ENCODE results near the gene FTO. TPM values are rescaled to one million over a fixed set of nuclear protein-coding genes. Genes with fewer than 3 reads are reported as not detected.

Gene FTO
- total and polyA plus RNA-seq, 2 of the 8 experiments (the other 6 are each of a cell fraction or from before 2014, with no cell fraction given), result 34.5 to 59.8 TPM

DNA sequence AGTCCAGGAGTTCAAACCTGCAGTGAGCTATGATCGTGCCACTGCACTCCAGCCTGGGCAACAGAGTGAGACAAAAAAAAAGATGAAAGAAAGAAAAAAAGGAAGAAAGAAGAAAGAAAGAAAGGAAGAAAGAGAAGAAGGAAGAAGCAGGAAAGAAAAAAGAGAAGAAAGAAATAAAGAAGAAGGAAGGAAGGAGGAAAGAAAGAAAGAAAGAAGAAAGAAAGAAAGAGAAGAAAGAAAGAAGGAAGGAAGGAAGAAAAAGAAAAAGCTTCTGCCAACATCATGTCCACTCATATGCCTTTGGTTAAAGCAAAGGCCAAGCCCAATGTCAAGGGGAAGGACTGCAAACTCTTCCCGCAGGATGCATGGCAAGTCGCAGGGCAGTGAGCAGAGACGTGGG, 439.5 kb downstream of the FTO start:
- Histone ChIP-seq H3K36me3 (ENCODE audit: control insufficient read depth in 2 of 4, insufficient read depth in 4 of 4, low read length in 3 of 4) (no peaks in the 10 kb centered on the region), H3K4me1 (replicated peaks in 1 of 4; ENCODE audit: control insufficient read depth in 3 of 4, insufficient read depth in 4 of 4, low read length in 3 of 4) (0 out of 7 replicates have a peak, but pooled peaks cover 0 to 2% (median 0%) of the 10 kb centered on the region in 4 experiments), H3K9ac (replicated peaks in 1 of 4; ENCODE audit: extremely low read depth in 1 of 4, low read depth in 3 of 4, low read length in 3 of 4) (no peak overlapping the region), H2BK12ac (ENCODE audit: low read depth, low read length) (no peak overlapping the region), H2AFZ (ENCODE audit: low read length) (no peak overlapping the region), H2BK5ac (ENCODE audit: low read depth, low read length) (no peak overlapping the region), H2BK15ac (ENCODE audit: low read length) (no peak overlapping the region), H3K27ac (ENCODE audit: low read depth, low read length) (no peak overlapping the region), H4K5ac (ENCODE audit: insufficient read length, low read depth, low read length) (no peak overlapping the region), H4K91ac (replicated peaks; ENCODE audit: insufficient read length, low read length) (no peak overlapping the region), H3K23me2 (ENCODE audit: low read depth, low read length) (no peaks in the 10 kb centered on the region), H3K79me1 (ENCODE audit: low read depth, low read length) (no peaks in the 10 kb centered on the region), H4K20me1 (replicated peaks in 1 of 2; ENCODE audit: control insufficient read depth in 1 of 2, insufficient read depth in 2 of 2, low read length in 2 of 2) (no peaks in the 10 kb centered on the region), H3K4ac (replicated peaks; ENCODE audit: insufficient read length, low read depth, low read length) (no peak overlapping the region), H4K8ac (ENCODE audit: extremely low read depth, insufficient read depth, low read length) (no peak overlapping the region), H3K9me3 (ENCODE audit: insufficient read depth in 2 of 2, low read depth in 1 of 2, low read length in 1 of 2) (0 out of 4 replicates have a peak, but pooled peaks cover 0 to 3% of the 10 kb centered on the region in 2 experiments), H3K14ac (ENCODE audit: insufficient read length) (no peak overlapping the region), H2BK120ac (replicated peaks; ENCODE audit: low read depth, low read length) (no peak overlapping the region), H3K56ac (replicated peaks; ENCODE audit: insufficient read length, low read depth, low read length) (no peak overlapping the region), H2AK5ac (ENCODE audit: low read depth, low read length) (no peak overlapping the region), H2BK20ac (ENCODE audit: low read length) (no peak overlapping the region), H3K23ac (ENCODE audit: insufficient read length) (no peak overlapping the region), H3K79me2 (ENCODE audit: control insufficient read depth in 1 of 2, insufficient read depth in 2 of 2, low read length in 2 of 2) (no peaks in the 10 kb centered on the region), H3K18ac (ENCODE audit: extremely low read depth, low read length) (no peak overlapping the region), H3K4me3 (ENCODE audit: extremely low read depth in 1 of 4, insufficient read depth in 2 of 4, low read depth in 3 of 4, low read length in 4 of 4) (no peak overlapping the region), H3K27me3 (replicated peaks in 1 of 4; ENCODE audit: control insufficient read depth in 3 of 4, extremely low read depth in 1 of 4, insufficient read depth in 3 of 4, low read length in 3 of 4) (no peaks in the 10 kb centered on the region), H3K4me2 (ENCODE audit: insufficient read depth in 1 of 2, low read depth in 2 of 2, low read length in 2 of 2) (no peak overlapping the region)
- ChIA-PET CTCF (ENCODE audit: partially characterized antibody) (interaction anchor here (0.6 to 1.5 kb wide), 3 partner anchors 10 to 81 kb away, joined by 3 to 4 read pairs (median 3); no protein-coding TSS in a partner anchor), POLR2A (ENCODE audit: partially characterized antibody) (no interaction called here)
- TF ChIP-seq GTF2F1 (IDR thresholded peaks at IDR 0.05; ENCODE audit: borderline replicate concordance, low read depth, low read length), result no peak
- FAIRE-seq (no peak), DNase-seq (ENCODE audit: low read depth in 1 of 2, low spot score in 2 of 2) (no peak)
- WGBS, 2 experiments (ENCODE audit: extremely low coverage in 1 of 2, insufficient coverage in 1 of 2, insufficient read length in 1 of 2, insufficient replicate concordance in 2 of 2, low coverage in 1 of 2, low lambda C conversion rate in 2 of 2, missing lambda C conversion rate in 1 of 2), result 92% methylated on average over 4 of the region's 4 CpGs; no CpG with 5 or more reads in 1 of the 2 experiments

All from H1 (cell line).